HG02759 (cell line): Measurements from ENCODE around the gene AKR1D1.
"Not testable (repeated sequence)": the region's sequence is repeated elsewhere in the genome, so short reads cannot be mapped to it uniquely, and the experiment has no call there.

Source experiments
- ATAC-seq: cut with Tn5 transposase; IDR thresholded peaks from one replicate; pipeline ENCODE4 v1.9.1; 2021; ENCODE audit warnings: mild to moderate bottlenecking, moderate library complexity; ENCODE audit not compliant: unreplicated experiment

Gene AKR1D1, protein sequence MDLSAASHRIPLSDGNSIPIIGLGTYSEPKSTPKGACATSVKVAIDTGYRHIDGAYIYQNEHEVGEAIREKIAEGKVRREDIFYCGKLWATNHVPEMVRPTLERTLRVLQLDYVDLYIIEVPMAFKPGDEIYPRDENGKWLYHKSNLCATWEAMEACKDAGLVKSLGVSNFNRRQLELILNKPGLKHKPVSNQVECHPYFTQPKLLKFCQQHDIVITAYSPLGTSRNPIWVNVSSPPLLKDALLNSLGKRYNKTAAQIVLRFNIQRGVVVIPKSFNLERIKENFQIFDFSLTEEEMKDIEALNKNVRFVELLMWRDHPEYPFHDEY

DNA sequence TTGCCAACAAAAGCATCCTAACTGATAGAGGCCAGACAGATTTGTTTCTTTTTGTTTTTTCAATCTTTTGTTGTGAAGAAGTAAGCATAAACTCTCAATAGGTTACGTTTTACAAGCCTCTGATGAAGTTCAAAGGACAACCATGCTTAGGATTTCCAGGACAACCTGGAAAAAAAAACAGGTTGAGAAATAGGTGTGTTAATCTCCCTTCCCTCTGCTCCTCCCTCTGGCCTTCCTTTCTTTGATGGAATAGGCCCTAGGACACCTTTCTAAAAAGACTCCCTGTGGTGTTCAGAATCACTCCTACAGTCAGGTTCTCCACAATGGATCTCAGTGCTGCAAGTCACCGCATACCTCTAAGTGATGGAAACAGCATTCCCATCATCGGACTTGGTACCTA lies at the start of gene AKR1D1:
TSS of gene AKR1D1 (plus strand) at position 264 of the 400 bp plus-strand sequence. CDS start at position 324, 60 bp downstream.
- no peak for ATAC-seq

DNA sequence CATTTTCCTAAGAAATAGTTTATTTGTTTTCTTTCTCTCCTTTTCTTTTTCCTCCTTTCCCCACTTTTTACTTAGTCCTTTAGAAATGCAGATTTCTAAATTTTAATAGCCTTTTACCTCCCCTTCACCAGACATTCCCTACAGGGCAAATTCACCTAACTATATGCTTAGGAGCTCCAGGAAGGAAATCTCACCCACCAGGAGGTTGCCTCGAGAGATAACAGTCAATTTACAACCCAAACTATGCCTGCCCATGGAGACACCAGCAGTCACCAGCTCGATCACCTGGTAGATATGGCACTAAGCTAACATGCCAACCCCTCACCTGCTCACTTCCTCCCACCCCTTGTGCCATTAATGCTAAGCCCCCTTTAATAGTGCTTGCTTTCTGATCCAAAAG lies 49.2 kb upstream of the AKR1D1 start:
- no peak for ATAC-seq

DNA sequence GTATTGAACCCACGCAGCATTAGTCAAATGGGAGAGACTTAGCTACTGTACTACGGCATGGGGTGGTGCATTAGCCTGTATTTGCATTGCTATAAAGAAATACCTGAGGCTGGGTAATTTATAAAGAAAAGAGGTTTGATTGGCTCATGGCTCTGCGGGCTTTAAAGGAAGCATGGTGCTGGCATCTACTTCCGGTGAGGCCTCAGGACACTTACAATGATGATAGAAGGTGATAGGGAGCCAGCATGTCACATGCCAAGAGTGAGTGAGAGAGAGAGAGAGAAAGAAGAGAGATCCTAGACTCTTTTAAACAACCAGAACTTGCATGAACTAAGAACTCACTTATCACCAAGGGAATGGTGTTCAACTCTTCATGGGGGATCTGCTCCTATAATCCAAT lies 47.1 kb upstream of the AKR1D1 start:
- ATAC-seq, result no peak

DNA sequence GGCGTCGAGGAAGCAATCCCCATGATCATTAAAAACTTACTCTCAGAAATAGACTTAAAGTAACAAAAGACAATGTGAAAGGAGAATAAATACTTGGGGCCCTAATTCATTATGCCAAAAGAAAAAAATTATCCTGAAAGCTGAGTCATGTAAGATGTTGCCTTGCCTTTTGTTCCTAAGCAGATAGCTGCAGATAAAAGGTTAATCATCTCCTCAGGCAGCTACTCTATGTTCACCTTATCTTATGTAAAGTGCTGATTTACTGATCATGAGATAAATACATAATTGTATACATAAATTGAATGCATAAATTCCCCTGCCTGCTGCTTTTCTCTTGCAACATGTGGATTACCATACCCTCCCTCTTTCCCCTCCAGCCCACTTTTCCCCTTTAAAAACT lies 46.3 kb upstream of the AKR1D1 start:
- ATAC-seq, result no peak

DNA sequence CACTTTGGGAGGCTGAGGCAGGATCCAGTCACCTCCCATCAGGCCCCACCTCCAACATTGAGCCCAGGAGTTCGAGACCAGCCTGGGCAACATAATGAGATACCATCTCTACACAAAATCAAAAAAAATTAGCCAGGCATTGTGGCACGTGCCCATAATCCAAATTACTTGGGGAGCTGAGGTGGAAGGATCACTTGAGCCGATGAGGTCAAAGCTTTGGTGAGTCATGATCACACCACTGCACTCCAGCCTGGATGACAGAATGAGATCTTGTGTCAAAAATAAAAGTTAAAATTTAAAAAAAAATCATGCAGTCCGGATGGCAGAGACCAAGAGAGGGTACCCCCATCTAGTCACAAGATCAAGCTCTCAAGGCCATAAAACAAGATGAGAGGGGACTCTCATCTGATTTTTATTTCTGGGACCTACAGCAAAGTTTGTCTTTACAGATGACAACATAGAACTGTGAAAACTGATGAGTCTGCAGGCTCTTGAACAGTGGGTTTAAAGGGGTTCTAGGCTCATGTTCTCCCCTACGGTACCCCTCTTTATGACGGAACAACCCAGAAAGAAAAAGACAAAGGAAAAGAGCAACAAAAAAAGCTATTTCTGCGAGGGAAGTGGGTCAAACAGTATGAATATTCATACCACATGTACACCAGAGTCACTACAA lies 45.4 kb upstream of the AKR1D1 start:
- ATAC-seq, result no peak

GRCh38 chr7:138032186-138032585 lies 44.1 kb upstream of the AKR1D1 start:
- ATAC-seq, result peak; percentile 76

- ATAC-seq, result no peak
Observed at GRCh38 chr7:138032770-138033169, 43.5 kb upstream of the AKR1D1 start.

GRCh38 chr7:138033241-138033640 lies 43.0 kb upstream of the AKR1D1 start:
- ATAC-seq, result no peak

- ATAC-seq, result no peak
Observed at GRCh38 chr7:138036135-138036534, 40.1 kb upstream of the AKR1D1 start.

DNA sequence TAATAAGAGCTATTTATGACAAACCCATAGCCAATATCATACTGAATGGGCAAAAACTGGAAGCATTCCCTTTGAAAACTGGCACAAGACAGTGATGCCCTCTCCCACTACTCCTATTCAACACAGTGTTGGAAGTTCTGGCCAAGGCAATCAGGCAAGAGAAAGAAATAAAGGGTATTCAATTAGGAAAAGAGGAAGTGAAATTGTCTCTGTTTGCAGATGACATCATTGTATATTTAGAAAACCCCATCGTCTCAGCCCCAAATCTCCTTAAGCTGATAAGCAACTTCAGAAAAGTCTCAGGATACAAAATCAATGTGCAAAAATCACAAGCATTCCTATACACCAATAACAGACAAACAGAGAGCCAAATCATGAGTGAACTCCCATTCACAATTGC lies 36.2 kb upstream of the AKR1D1 start:
- not testable (repeated sequence) for ATAC-seq

GRCh38 chr7:138044897-138045296 lies 31.4 kb upstream of the AKR1D1 start:
- ATAC-seq, result no peak

DNA sequence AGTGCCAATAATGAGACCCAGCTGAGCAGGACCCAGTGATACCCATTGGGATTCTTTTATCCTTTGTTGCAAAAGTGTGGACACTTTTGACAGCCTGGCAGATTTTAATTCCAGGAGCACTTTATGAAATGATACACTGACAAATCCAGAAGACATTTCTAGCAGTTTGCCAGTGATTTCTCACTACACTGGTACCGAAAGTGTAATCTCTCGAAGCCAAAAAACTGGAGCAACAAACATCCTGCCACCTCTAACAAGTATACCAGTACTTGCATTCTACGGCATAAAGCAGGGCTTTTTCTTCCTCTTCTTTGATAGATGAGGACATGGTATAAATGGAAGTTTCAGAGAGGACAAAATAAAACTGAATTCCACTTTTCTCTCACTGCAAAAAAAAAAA lies 28.4 kb upstream of the AKR1D1 start:
- ATAC-seq, result no peak

DNA sequence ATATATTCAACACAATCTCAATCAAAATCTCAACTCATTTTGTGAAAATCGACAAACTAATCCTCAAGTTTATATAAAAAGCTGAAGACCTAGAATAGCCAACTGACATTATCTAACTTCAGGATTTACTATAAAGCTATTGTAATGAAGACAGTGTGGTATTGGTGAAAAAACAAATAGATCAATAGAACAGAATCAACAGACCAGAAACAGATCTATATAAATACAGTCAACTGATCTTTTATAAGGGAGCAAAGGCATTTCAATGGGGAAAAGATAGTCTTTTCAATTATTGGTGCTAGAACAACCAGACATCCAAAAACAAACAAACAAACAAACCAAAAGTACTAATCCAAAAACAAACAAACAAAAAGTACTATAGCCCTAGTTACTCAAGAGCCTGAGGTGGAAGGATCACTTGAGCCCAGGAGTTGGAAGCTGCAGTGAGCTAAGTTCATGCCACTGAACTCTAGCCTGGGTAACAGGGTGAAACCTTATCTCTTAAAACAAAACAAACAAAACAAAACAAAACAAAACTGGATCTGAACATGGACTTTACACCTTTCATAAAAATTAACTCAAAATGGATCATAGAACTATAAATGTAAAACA lies 26.6 kb upstream of the AKR1D1 start:
- ATAC-seq, result no peak

- ATAC-seq, result not testable (repeated sequence)
Observed at GRCh38 chr7:138051712-138052247, 24.5 kb upstream of the AKR1D1 start.

- ATAC-seq, result no peak
Observed at GRCh38 chr7:138052696-138053095, 23.6 kb upstream of the AKR1D1 start.

DNA sequence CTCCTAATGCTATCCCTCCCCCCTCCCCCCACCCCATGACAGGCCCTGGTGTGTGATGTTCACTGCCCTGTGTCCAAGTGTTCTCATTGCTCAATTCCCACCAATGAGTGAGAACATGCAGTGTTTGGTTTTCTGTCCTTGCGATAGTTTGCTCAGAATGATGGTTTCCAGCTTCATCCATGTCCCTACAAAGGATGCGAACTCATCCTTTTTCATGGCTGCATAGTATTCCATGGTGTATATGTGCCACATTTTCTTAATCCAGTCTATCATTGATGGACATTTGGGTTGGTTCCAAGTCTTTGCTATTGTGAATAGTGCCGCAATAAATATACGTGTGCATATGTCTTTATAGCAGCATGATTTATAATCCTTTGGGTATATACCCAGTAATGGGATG lies 20.6 kb upstream of the AKR1D1 start:
- ATAC-seq, result not testable (repeated sequence)

DNA sequence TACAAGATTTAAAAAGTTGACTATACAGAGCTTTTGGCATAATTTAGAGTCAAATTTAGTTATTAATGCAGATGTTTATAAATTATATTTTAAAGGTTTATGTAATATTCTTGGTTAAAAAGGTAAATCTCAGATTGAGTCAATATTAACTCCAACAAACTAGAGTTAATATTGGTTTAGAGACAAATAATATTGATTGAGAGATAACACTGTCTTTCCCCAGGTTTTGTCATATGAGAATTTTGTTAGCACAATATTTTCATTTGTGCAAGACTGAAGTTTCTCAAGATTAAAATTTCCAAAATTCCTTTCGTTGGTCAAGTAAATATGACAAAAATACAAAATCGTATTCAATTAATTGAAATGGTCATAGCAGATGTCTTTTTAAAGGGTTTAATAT lies 12.9 kb upstream of the AKR1D1 start:
- no peak for ATAC-seq

DNA sequence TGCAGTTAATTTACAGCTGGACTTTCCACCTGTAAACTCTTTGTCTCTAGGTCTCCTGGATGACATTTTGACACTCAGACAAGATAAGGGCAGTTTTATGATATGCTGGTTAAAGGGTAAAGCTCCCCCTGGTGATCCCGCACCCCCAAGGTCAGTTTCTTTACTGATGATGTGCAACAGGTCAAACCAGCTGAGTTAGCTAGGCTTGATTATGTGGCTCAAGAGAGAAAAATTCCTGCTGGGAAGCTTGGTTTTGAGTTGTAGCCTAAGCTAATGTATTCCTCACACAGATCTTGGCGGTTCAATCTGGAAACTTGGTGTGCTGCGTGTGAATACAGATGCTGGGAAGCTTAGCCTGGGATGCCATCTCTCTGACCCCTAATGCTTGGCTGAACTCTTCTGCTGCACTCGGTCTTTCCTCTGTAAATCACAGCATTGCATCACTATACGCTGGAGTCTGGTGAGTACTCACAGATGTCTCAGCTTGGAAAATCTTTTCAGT lies 11.4 kb upstream of the AKR1D1 start:
- ATAC-seq, result no peak

DNA sequence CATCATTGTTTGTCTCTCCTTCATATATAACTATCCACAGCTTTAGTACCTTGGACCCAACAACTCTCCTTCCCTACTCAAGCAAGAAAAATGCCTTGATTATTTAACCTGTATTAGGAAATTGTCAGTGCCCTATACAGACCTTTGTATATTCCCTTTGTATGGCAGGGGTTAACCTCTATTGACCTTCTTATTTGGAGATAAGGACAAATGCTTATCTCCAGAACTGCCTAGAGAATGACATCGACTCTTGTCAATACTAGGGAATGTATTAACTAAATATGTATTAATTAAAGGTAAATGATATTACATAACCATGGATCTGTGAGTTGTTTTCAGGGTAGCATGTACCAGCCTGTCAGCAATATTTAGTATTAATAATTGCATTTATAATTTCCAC lies 10.4 kb upstream of the AKR1D1 start:
- ATAC-seq, result no peak

GRCh38 chr7:138066954-138067394 lies 9.3 kb upstream of the AKR1D1 start:
- ATAC-seq, result peak; percentile 80

GRCh38 chr7:138067774-138068173 lies 8.5 kb upstream of the AKR1D1 start:
- no peak for ATAC-seq

GRCh38 chr7:138070908-138071307 lies 5.4 kb upstream of the AKR1D1 start:
- ATAC-seq, result no peak
